Dedifferentiated amniotic fluid mesenchymal stem cell (primary cell): Measurements from ENCODE around the gene CEP68.
"Not testable (repeated sequence)": the region's sequence is repeated elsewhere in the genome, so short reads cannot be mapped to it uniquely, and the experiment has no call there.

ENCODE experiments used
- DNase-seq: peaks from one replicate; pipeline ENCODE4 v3.0.0-alpha.2; 2016; ENCODE audit errors: extremely low spot score

CEP68 gene

DNA sequence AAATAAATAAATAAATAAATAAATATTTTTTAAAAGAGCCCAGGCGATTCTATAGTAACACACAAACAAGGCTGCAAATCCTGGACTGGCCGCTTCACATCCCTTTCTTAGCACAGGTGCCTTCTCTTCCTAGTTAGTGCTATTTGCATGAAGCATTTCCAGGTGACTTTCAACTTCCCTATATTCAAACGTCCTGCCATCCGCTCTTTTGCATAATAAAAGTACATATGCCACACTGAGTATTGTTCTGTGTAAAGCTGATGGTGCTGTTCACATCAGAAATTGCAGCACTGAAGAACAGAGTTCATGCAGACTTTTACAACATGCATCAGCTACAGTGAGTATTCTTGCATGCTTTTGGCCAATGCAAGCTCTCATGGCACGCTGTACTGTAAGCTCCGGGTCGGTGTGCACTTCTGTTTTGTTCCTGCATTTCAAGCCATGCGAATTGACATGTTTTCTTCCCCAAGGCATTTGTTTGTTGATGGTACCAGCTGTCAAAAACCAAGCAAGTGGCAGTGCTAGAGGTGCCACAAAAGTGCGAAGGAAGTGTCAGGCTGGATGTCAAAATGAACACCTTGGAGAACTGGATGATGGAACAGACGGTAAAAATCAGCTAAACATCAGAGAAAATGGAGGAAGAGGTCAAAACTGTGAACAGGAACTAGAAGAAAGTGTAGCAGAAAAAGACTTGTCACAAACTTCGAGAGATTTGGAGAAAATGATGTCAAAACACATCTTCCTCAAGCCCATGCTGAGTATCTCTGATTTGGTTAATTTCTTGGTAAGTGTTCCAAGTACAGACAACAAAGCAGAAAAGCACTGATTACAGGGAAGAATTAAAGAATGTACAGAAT lies 25.5 kb upstream of the CEP68 start:
- DNase-seq, result no peak

GRCh38 chr2:65031341-65032018 lies 24.7 kb upstream of the CEP68 start:
- DNase-seq, result no peak

DNA sequence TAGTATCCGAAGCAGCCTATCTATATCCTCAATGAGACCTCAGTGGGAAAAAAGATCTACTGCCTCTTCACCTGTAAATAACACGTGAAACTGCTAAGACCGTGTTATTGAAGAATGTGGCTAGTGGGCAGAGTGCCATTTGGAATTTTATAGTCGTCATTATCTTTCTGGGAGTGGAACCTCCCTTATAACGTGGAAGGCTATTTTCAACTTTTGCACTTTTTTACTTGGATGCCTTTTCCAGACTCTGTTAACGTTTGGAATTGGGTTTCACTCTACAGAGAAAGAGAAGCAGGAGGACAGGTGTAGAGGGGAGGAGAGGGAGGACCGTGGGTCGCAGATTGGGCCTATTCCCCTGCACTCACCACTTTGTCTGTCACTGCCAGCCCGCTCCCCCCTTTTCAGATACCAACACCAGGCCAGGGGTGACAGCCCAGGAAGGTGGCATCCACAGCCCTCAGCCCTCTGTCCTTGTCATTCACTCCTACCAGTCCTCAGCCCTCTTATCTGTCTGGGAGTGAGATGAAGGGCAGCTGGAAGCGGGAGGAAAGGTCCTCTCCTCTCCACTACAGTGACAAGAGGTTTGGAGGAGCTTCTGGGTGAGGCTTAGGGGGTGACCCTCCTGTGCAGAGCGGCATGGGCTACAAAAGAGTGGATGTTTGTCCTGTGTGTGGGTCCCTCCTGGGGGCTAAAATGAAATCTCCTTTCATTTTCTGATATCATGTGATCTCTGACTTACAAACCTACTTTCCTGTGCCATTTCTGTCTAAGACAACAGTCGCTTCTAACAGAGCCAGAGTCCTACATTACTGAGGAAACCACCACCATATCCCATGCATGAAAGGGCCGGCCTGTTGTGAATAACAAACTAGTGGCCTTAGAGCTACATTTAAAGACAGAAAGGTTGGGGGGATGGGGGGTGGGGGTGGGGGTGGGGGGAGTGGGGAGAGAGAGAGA lies 23.9 kb upstream of the CEP68 start:
- no peak for DNase-seq

- no peak for DNase-seq
Observed at GRCh38 chr2:65033178-65033577, 23.0 kb upstream of the CEP68 start.

- DNase-seq, result not testable (repeated sequence)
Observed at GRCh38 chr2:65033667-65034066, 22.5 kb upstream of the CEP68 start.

DNA sequence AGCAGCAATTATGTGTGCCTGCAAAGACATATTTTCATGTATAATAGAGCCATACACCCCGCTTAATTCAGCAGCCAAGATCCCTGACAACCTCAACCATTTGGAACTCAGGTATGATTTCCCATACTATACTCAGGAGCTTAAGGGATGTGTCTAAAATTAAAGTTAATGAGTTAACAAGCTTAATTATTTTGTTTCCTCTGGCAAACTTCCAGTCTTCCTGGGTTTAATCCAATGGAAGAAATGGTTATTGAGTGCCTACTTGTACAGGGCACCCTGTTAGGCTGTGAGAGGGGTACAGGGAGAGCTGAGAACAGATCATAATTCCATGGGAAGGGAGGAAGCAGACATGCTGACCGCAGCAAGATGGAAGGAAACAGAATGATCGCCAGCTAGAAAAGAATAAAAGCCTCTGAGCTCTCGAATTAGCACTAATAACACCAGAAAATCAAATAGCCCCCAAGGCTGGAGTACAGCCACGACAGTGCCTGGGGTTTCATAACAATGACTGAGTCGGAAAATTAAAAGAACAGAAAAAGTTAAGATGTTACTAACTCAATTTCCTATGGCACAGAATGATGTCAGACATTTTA lies 20.8 kb upstream of the CEP68 start:
- DNase-seq, result no peak

DNA sequence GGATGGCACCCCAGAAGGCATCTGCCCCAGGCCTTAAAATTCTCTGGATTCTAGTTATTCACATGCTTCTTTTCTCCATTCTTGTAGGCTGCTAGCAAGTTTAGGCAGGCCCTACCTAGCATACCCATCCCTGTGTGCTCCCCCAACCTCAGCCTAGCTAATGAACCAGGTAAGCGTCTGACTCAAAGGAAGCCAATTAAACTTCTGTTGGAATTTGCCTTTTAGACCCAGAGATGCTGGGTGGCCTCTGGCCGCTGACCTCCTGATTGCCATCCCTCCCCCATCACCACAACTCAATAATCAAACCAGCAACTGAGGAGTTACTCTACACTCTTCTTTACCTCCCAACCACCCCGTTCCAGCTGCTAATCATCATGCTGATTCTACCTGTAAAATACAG lies 19.0 kb upstream of the CEP68 start:
- no peak for DNase-seq

GRCh38 chr2:65039640-65040039 lies 16.6 kb upstream of the CEP68 start:
- no peak for DNase-seq

DNA sequence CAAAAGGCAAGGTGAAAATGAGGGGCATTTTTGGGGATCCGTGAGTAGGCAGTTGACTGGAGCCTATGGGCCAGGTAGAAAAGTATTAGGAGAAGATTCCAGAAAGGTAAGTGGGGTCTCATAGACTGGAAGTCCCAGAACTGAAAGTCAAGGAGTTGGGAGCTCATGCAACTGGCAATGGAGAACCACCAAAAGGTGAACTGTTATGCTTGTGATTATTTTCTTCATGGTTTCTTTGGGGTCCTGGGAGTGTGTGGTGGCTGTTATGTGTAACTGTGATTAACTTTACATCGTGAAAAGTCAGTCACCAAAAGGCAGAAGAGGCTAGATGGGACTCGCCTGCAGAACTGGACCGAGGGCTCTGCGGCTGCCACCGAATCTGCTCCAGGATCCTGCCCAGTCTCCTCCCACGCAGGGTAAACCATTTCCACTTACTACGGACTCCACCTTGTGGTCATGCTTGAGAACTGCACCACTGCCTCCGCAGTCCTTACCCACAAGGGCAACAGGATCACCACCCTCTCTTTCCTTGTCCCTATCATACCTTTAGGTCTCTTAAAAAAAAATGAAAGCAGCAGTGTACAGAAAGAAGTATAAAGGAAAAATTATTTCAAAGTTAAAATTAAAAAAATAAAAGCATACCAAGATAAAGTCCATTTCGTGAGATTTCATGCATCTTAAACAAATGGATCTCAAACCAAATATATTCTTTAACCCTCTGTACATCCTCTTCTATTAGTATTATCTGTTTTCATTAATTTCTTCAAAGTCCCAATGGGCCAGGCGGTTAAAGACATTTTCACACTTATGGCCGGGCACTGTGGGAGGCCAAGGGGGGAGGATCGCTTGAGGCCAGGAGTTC lies 15.6 kb upstream of the CEP68 start:
- DNase-seq, result peak; percentile 87

DNA sequence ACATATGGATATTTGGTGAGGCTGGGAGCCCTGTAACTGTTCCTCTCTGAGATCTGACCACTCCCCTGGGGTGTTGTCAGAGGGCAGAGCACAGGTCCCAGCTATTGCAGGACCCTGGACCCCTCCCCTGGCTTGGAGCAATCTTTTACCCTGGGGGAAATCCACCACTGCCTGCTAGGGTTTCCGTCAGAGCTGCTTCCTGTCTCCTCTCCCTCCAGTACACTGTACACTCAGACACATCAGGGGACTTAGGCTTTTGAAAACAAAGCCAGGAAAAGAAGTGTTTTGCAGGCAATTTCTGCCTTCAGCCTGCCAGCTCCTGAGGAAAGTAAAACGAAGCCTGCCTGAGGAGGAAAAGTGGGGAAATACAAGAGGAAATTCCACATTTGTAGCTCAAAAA lies 13.2 kb upstream of the CEP68 start:
- no peak for DNase-seq

GRCh38 chr2:65044097-65044735 lies 12.0 kb upstream of the CEP68 start:
- DNase-seq, result no peak

DNA sequence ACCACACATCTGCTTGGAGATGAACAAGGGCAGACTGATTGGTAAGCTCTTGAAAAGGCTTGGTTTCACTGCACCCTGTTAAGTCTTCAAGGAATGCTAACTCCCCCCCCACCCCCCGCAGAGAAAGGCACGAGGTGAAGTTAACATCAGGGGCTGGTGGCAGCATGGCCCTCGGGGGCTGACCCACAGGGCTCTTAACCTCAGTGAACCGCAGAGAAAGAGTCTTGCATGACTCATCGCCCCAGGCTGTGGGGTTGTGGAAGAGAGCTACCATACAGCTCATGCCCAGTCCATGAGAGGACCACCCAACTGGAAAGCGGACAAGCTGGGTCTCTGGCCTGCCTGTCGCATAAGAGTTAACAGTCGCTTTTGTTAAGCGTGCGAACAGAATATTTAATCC lies 10.6 kb upstream of the CEP68 start:
- DNase-seq, result no peak

DNA sequence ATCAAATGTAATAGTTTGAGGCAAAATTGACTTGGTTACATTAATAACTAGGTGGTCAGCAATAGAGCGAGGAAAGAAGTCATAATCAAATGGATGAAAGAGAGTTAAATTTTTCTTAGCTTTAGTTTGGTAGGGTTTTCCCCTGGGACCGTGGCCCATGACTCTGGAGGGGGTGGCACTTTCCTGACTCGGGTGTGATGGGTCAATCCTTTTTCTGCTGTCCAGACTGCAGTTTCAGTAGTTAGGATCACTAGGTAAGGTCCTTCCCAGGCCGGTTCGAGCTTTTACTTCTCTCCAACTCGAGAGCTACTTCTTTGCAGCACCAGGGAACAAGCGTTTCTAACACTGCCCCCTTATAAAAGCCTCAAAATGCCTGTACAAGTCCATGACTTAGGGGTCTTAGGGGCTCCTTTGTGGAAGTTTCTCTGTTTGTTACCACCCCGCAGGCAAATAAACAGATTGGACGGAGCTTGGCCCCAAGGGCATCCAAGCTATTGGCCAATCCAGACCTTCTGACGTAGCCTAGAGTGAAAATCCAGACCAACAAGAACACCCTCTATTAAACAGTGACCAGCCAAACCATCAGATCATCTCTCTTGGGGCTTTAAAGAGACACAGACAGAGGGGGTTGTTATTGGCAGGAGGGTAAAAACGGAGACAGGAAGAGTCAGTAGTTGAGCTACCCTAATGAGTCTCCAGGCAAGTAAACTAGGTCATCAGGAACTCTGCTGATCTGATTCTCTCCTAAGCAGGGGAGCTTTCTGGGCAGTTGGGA lies 9.4 kb upstream of the CEP68 start:
- DNase-seq, result no peak

GRCh38 chr2:65049010-65049639 lies 7.1 kb upstream of the CEP68 start:
- no peak for DNase-seq

DNA sequence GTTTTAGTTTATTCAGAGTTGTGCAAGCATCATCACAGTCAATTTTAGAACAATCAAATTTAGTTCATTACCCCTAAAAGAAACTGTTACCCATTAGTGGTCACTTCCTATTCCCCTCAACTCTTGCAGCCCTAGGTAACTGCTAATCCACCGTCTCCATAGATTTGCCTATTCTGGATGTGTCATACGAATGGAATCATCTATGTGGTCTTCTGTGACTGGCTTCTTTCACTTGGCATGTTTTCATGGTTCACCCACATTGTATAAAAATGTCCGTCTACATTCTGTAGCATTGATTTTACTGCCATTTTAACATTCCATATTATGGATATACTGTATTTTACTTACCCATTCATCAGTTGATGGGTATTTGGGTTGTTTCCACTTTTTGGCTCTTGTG lies 5.3 kb upstream of the CEP68 start:
- DNase-seq, result no peak

DNA sequence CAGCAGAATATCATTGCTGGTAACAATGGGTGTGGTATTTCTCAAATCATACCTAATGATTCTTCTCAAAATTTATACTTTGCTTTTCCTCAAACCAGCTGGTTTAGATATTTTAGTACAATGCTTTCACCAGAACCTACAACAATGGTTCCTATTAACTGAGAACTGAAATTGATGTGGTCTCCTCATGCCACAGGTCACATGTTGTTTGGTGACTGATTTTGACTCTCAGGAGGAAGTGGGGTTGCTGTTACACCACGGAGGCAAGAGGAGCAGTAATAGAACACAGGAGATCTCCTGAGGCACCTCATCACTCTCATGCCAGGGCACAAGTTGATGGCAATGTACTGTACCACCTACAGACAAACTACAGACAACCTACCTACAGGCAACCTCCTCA lies 3.0 kb upstream of the CEP68 start:
- no peak for DNase-seq

GRCh38 chr2:65054749-65055421 lies 1.3 kb upstream of the CEP68 start:
- no peak for DNase-seq

DNA sequence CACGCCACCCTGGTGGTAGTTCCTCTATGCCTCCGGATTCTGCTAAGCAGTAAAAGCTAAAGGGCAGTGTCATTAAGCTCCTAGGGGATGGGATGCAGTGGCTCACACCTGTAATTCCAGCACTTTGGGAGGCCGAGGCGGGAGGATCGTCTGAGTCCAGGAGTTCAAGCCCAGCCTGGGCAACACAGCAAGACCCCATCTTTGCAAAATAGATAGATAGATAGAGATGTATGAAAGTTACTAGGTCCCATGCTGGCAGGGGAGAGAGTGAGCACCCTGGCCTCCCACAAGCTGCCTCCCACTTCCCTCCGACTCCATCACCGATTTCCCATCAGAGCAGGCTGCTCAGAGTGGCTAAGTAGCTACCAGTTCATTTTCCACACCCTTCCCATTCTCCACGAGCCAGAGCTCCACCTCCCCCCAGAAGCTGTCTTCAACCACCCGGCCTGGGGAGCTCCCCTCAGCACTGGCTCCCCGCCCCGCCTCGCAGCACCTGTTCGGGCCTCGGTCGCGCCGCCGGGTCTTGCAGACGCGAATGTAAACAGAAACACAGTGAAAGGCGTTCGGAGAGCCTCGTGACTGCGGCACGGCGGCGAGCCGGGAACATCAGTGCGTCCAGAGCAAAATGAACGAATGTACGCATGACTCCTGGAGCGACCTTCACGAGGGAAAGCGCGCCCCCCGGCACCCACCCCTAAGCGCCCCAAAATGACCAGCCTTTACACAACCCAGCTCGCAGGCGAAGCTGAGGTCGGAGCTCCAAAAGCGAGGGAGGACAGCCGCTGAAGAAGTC lies 598 bp upstream of the CEP68 start:
- no peak for DNase-seq
